GM12892 (cell line): ENCODE data around the gene SIRT7.

Source experiments
- POLR2A ChIP-seq: IDR thresholded peaks from 2 replicates; pipeline ENCODE4 v1.6.1; 2011; ENCODE audit warnings: low read depth, low read length, control low read depth
- POLR2AphosphoS5 ChIP-seq: IDR thresholded peaks from 2 replicates; pipeline ENCODE4 v1.6.1; 2011; ENCODE audit warnings: low read depth, low read length, control low read depth

GRCh38 chr17:81904600-81905423, 13.2 kb downstream of the SIRT7 start:
- TF ChIP-seq POLR2A (no peak), POLR2AphosphoS5 (no peak)
